ENCODE measurements around the gene ARHGAP24. TPM values are rescaled to one million over a fixed set of nuclear protein-coding genes. Genes with fewer than 3 reads are reported as not detected.
A peak's percentile ranks its signal among the peaks of the same experiment; 100 is the strongest.

The ARHGAP24 gene
- total and polyA plus RNA-seq, 8 donors: 22.0 to 35.0 (median 25.8) TPM

DNA sequence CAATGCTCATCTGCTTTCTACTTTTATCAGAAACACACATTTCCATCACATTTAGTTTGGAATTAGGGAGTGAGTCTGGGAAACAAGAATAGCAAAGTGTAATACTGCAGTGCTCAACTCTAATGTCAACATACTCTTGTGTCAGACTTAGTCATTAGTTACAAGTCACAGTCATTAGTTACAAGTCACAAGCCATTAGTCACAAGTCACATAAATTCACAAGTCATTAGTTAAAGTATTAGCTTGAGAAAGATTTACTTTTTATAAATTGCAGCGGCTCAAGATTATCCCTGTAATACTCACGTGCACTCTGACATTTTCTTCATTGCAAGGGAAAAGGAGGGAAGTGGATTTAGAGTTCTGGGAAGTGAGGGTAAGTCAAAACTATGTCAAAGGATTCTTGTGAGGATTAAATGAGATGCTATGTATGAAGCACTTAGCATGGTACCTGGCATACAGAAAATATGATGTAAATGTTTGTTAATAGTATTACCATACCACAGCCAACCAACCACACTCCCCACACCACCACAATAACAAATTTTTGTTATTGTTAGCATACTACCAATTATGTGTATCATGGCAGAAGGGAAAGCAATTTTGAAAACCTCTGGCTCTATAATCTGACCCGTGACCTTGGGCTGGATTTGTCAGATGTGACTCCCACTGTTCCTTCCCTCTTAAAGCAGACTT, 116.6 kb downstream of the ARHGAP24 start:
- DNase-seq: no peak

DNA sequence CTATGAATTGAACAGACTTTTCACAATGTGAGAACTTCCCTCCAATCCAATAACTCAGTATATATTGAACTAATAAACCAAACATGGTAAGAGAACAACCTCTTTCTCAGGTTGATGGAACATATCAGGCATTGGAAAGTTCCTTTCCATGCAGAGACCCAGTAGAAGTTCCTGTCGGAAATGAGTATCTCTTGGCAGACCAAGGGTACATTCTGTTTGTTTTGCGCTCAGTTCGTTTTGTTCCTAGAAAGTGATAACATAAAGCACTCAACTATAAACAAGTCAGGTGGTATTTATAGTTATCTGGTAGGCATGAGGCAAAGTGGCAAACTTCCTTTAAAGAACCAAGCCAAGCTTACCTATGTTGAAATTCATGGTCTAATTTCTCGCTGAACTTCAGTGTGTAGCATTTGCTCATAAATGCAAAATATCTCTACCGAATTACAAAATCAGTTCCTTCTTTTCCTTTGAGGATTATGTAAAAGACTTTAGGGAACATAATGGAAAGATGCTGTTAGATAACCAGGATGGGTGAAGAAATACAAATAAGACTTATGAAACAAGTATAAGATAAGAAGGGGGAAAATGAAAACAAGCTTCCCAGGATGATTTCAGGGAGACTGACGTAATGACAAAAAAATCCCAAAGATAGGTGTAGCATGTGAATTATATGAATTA, 120.3 kb downstream of the ARHGAP24 start:
- DNase-seq (no peak), ATAC-seq (no peak)
- no peaks in the 10 kb centered on the region for H3K9me3 ChIP-seq
- no peaks in the 10 kb centered on the region for H3K36me3 ChIP-seq
- H3K4me1 ChIP-seq: no peaks in the 10 kb centered on the region
- no peak overlapping the region for H3K4me3 ChIP-seq
- H3K27me3 ChIP-seq: no peaks in the 10 kb centered on the region
- no peak for TF ChIP-seq CTCF (IDR thresholded peaks at IDR 0.05)
- no peak overlapping the region for H3K27ac ChIP-seq
- intact Hi-C loops (cut with DNase I): no loop called here

More for the DNA sequence above, 116.6 kb downstream of the ARHGAP24 start:
- H3K4me1 ChIP-seq: no peaks in the 10 kb centered on the region
- H3K27ac ChIP-seq: no peak overlapping the region
- no peak overlapping the region for H3K4me3 ChIP-seq
- intact Hi-C loops (cut with DNase I): no loop called here
- peak; percentile 69 for ATAC-seq
- no peak for TF ChIP-seq CTCF (IDR thresholded peaks at IDR 0.05)
- H3K9me3 ChIP-seq: no peaks in the 10 kb centered on the region
- no peaks in the 10 kb centered on the region for H3K36me3 ChIP-seq
- H3K27me3 ChIP-seq: no peaks in the 10 kb centered on the region

- ATAC-seq: no peak
- no peaks in the 10 kb centered on the region for H3K27me3 ChIP-seq
- no peaks in the 10 kb centered on the region for H3K36me3 ChIP-seq
- no peak for TF ChIP-seq CTCF (IDR thresholded peaks at IDR 0.05)
- intact Hi-C loops (cut with DNase I): no loop called here
- no peak overlapping the region for H3K4me3 ChIP-seq
- no peak for DNase-seq
- H3K27ac ChIP-seq: no peak overlapping the region
- no peaks in the 10 kb centered on the region for H3K9me3 ChIP-seq
- H3K4me1 ChIP-seq: no peaks in the 10 kb centered on the region
Measured at GRCh38 chr4:85595796-85596559, 121.0 kb downstream of the ARHGAP24 start.

- peak; percentile 77 for ATAC-seq
- H3K27ac ChIP-seq: no peak overlapping the region
- intact Hi-C loops (cut with DNase I): no loop called here
- TF ChIP-seq CTCF (IDR thresholded peaks at IDR 0.05): no peak
- H3K9me3 ChIP-seq: no peaks in the 10 kb centered on the region
- no peaks in the 10 kb centered on the region for H3K36me3 ChIP-seq
- H3K27me3 ChIP-seq: no peaks in the 10 kb centered on the region
- no peaks in the 10 kb centered on the region for H3K4me1 ChIP-seq
- DNase-seq: no peak
- H3K4me3 ChIP-seq: no peak overlapping the region
Measured at GRCh38 chr4:85598936-85599335, 124.0 kb downstream of the ARHGAP24 start.

DNA sequence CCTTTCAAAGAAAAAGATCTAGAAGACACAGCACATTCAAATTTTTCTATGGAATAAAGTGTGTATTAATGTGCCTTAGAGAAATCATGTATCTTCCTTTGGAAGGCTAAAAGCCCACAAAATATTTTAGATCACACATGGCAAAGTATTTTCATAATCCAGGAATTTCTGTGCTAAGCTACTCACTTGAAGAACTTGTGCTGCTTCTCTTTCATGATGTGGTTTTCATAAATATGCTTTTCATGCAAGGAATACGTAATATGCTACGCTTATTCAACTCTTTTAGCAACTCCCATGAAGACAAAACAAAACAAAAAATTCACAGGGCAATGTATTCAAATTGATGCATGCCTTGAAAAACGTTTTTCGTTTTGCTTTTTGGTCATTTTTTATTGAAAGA, 125.6 kb downstream of the ARHGAP24 start:
- Histone ChIP-seq H3K9me3 (no peaks in the 10 kb centered on the region), H3K4me3 (no peak overlapping the region), H3K27me3 (no peaks in the 10 kb centered on the region), H3K4me1 (no peaks in the 10 kb centered on the region), H3K36me3 (no peaks in the 10 kb centered on the region), H3K27ac (no peak overlapping the region)
- no peak for TF ChIP-seq CTCF (IDR thresholded peaks at IDR 0.05)
- ATAC-seq: no peak
- intact Hi-C loops (cut with DNase I): no loop called here
- DNase-seq: no peak
